T follicular helper cell (primary cell): ENCODE data around the gene HM13.
"Not testable (repeated sequence)": the region's sequence is repeated elsewhere in the genome, so short reads cannot be mapped to it uniquely, and the experiment has no call there.

Source experiments
- DNase-seq: peaks from one replicate; pipeline ENCODE4 v3.0.0-alpha.2; 2020; ENCODE audit warnings: low read depth
- total RNA-seq, 2 experiments: gene quantifications; one replicate each; lab custom pipeline; 2026; lab: John Stamatoyannopoulos, UW

The HM13 gene, protein sequence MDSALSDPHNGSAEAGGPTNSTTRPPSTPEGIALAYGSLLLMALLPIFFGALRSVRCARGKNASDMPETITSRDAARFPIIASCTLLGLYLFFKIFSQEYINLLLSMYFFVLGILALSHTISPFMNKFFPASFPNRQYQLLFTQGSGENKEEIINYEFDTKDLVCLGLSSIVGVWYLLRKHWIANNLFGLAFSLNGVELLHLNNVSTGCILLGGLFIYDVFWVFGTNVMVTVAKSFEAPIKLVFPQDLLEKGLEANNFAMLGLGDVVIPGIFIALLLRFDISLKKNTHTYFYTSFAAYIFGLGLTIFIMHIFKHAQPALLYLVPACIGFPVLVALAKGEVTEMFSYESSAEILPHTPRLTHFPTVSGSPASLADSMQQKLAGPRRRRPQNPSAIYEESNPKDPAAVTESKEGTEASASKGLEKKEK
- total RNA-seq, result 72.9 to 128 reads per million in 2 experiments

DNA sequence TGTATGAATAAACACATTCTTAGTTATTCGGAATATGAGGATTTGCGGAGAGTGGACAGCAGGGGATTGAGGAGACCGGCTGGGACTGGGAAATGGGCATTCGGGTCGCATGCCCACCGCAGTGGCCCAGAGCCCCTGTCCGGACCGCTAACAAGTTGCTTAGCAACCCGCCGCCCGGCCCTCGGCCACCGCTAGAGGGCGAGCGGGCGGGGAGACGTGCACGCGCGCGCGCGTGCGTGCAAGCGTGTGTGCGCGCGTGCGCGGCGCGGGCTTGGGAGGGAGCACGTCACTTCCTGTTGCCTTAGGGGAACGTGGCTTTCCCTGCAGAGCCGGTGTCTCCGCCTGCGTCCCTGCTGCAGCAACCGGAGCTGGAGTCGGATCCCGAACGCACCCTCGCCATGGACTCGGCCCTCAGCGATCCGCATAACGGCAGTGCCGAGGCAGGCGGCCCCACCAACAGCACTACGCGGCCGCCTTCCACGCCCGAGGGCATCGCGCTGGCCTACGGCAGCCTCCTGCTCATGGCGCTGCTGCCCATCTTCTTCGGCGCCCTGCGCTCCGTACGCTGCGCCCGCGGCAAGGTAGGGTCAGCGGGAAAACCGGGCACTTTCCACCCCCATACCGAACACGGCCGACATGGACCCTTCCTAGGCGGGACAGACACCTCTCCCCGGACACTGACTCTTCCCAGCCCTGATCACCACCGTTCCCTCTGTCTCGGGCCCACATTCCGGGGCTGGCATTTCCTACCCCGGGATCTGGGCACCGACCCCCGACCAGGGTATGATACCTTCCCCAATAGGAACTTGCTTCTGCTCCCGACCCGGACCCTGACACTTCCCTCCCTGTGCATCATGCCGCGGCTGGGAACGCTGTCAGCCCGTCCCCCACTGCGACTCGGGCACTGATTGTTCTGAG, at the start of gene HM13:
Gene HM13, plus strand, starts transcription at position 289 of the 918 bp plus-strand sequence. Its CDS starts 110 bp downstream, at position 399.
- DNase-seq, result peak; percentile 84

DNA sequence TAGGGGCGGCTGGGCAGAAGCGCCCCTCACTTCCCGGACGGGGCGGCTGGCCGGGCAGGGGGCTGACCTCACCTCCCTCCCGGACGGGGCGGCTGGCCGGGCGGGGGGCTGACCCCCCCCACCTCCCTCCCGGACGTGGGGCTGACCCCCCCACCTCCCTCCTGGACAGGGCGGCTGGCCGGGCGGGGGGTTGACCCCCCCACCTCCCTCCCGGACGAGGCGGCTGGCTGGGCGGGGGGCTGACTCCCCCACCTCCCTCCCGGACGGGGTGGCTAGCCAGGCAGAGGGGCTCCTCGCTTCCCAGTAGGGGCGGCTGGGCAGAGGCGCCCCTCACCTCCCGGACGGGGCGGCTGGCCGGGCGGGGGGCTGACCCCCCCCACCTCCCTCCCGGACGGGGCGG, 43.3 kb upstream of the HM13 start:
- DNase-seq, result not testable (repeated sequence)

DNA sequence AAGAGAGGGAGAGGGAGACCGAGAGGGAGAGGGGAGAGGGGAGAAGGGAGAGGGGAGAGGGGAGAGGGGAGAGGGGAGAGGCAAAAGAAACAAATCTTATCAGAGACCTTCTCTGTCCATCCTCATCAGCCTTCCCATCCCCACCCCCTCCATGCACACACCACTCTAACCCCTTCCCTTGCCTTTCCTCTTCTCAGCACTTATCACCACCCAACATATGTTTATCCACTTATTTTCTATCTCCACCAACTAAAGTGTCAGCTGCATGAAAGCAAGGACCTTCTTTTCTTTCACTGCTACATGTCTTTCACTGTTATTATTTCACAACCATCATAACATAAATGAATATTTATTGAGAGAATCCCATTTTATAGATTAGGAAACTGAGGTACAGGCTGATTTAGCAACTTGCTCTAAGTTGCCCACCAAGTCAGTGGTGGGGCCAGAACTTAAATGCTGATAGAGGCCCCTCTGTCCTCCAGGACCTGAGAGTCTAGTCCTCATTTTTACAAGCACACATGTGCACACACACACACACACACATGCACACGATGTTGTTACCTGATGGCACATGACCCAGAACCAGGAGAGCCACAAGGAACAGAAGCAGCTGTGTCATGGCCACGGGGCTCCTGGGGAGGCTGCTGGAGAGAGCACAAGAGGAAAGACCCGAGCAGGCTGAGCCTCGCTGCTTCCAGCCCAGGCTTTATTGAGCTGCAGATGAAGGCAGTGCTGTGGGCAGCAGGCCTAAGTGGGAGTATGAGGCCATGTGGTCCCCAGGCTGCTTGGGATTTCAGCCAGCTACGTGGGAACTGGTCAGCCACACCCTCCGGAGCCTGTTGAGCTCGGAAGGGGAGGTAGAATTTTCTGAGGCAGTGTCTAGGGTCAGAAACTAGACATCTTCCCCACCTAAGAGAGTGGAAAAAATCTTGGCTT, 41.6 kb upstream of the HM13 start:
- no peak for DNase-seq

DNA sequence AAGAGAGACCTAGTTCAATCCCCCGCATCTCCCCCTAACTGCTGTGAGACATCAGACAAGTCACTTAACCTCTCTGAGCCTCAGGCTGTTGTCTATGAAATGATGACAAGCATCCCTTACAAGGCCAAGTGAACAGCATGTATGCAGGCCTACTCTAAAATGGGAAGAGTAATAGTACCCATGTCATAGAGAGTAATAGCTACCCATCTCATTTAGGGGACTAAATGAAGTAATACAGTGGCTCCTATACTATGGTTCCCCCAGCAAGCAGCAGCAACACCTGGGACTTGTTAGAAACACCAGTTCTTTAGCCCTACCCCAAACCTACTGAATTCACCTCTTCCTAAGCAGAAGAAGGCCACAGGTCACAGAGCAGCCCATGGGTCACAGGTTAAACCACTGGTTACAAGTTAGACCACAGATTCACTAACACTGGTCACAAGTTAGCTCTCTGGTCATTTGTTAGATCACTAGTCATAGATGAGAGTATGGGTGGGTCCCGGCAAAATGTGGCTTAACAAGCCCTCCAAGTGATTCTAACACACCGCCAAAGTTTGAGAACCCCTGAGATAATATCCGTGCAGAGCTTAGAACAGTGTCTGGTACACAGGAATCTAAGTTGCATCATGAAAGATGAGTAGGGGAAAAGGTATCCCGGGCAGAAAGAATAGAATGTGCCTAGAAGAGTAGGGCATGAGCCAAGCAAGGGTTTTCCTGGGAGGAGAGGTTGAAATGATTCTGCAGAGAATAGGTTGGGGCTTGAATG, 40.7 kb upstream of the HM13 start:
- no peak for DNase-seq

DNA sequence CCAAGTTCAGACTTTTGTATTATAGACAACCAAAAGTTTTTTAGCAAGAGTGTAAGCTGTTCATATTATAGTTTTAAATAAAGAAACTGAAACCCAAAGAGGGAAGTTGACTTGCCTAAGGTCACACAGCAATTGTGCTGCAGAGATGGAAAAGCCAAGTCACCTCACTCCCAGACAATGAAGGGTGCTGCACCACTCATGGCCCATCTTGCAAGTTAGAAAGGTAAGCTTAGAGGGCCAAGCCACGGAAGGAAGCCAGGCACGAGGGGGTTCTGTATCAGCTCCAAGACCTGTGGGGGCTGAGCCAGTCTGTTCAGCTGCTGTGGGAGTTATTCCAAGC, 40.2 kb upstream of the HM13 start:
- no peak for DNase-seq

DNA sequence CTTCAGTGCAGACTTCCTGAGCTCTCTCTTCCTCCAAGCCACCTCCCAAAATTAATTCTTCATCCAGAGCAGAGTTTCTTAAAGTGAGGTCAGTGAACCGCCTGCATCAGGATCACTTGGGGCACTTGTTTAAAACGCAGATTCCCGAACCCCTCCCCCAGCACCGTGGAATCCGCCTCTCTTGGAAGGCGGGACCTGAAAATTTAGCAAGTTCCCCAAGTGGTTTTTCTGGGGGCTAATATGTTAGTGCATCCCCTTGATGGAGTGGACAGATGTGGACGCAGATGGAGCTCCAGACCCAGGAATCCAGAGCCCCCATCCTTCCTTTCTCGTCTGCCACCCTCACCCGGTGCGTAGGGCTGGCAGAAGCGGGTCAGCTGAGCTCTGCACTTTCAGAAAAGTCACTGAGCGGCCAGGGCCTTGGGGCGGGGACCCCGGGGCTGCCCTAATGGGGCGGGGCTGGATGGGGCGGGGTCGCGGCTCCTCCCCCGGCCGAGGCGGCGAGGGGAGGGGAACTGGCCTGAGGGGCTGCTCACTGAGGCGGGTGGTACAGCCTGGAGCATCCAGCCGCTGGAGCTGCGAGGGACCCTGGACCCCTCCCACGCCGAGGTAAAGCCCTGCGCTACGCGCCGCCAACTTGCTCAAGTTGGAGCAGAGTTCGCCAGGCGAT, 39.3 kb upstream of the HM13 start, which contains the start of the genes DEFB124 and REM1:
Gene DEFB124, minus strand, starts transcription at position 370 of the 670 bp plus-strand sequence. CDS start 2,114 bp downstream, outside the sequence.
Gene REM1, plus strand, starts transcription at position 531 of the 670 bp plus-strand sequence. CDS start 1,158 bp downstream, outside the sequence.
- DNase-seq, result no peak

DNA sequence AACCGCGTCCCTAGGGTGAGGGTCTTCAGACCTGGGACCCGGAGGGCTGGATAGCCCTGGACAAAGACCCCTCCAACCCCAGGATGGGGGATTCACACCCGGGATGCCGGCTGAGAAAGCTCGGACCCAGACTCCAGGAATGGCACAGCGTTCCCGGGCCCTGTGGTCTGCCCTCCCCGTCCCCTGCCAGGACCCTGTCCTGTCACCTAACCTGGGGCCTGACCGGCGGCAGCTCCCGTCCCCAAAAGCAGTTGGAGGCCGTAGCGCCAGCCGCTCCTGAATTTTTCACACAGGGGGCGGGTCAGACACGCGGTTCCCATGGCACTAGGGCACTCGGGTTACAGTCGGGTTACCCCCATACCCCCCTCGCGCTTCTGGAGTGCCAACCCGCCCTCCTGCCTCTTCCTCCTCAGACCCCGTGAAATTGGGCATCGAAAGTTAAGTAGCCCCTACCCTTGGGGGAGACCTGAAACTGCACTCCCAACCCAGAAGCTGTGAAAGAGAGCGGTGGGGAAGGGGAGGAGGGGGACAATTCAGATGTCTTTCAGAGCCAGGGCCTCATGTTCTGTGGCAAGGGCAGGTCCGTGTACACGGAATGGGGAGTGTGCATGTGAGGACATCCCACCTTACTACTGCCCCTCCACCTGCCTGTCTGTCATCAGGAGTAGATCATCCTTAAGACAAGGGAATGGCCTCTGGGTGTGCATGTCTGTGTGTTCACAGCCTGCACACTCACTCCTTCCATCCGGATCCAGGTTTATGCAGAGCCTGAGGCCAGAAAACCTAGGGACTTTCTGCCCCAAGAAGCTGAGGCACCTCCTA, 38.6 kb upstream of the HM13 start:
- DNase-seq, result no peak

DNA sequence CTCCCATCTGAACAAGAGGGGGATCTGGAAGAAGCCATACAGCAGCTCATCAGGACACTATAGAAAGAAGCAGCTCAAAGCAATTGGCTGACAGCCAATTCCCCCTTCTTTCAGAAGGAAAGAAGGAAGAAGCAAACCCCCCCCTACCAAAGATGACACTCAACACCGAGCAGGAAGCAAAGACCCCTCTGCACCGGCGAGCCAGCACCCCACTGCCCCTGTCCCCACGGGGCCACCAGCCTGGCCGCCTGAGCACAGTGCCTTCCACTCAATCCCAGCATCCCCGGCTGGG, 38.0 kb upstream of the HM13 start:
- DNase-seq, result no peak

DNA sequence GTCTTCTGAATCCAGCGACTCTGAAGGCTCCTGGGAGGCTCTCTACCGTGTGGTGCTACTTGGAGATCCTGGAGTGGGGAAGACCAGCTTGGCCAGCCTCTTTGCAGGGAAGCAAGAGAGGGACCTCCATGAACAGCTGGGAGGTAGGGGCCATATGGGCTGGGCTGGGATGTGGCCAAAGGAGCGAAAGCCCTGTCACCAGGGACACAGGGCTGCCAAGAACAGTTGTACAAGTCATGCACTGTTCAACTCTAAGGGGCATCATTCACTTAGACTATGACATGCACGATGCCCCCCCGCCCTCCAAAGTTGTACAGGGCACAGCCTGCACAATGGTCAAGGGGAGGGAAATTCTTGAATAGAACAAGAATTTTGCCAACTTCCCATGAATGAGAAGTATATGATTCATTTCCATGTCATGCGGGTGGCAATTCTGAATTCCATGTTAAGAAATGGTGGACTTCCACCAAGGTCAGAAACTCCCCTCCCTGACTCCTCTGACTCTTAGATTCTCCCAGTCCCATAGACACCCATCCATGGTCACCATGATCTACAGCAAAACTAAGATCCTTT, 37.5 kb upstream of the HM13 start:
- DNase-seq, result no peak

DNA sequence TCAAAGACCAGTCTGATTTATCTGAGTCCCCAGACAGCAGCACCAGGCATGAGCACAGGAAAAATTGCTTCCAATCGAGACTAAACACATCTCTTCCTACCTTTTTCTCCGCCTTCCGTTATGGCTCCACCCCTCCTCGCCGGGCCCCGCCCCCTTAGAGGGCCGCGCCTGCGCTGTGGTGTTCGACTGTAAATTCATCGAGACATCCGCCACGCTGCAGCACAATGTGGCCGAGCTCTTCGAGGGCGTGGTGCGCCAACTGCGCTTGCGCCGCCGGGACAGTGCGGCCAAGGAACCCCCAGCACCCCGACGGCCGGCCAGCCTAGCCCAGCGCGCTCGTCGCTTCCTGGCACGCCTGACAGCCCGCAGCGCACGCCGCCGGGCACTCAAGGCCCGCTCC, 30.2 kb upstream of the HM13 start:
- no peak for DNase-seq

DNA sequence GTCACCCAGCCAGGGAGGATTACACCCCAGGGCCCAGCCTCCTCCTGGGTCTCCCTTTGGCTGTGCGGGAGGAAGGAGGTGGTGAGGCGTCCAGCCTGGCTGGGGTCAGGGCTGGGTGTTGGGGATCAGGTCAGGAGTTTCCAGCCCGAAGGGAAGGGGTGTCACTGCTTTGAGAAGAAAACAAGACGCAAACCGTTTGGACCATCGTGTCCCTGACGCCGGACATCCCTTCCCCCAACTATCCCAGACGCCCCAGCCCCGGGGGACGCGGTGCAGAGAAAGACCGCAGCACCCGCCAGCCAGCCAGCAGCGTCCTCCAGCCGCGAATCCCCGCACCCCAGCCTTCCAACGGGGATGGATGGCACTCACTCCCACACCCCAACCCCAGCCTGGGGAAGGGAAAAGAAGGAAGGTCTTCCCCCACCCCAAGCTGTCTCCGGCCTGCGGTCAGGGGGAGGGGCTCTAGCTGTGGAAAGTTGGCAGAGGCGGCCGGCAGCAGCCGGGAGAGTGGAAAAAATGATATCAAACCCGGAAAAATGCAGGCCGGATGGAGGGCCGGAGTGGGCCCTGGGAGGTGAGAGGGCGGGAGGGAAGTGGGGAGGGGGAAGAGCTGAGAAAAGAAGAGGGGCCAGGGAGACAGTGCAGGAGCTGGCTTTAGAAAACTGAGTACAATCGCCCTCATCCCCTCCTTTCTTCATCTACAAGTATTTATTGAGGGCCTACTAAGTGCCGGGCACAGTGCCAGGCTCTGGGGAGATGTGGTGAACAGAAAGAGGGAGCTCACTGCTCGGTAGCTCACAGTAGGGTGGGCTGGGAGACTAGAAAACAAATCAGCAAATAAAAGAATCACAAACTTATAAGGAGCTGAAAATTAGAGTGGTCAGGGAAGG, 28.5 kb upstream of the HM13 start:
- DNase-seq, result no peak

DNA sequence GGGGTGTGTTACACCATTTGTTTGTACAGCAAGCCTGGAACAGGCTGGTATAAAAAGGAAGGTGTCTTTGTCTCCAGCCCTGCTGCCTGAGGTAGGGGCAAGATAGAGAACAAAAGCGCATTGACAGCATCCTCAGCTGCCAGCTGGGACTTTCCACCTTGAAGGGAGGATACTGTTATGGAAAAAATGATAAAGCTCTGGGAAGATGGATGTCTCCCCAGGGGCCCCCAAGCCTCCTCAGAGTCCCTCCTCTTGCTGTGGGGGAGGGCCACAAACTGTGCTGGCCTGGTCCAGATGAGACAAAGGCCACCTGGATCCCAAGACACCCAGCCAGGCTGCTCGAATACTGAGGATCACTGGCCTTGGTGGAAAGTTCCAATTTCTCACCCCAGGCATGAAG, 26.1 kb upstream of the HM13 start:
- DNase-seq, result no peak

DNA sequence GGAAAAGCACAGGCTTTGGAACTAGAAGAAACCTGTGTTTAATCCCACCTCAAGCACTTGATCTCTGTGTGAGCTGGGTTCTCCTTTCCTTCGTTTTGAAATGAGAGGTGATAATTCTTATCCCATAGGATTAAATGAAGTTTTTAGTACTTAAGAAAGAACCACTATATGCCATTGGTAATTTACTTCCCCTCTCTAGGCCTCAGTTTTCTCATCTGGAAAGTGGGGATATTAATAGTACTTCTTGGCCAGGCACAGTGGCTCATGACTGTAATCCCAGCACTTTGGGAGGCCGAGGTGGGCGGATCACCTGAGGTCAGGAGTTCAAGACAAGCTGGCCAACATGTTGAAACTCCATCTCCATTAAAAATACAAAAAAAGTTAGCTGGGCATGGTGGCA, 25.1 kb upstream of the HM13 start:
- no peak for DNase-seq

DNA sequence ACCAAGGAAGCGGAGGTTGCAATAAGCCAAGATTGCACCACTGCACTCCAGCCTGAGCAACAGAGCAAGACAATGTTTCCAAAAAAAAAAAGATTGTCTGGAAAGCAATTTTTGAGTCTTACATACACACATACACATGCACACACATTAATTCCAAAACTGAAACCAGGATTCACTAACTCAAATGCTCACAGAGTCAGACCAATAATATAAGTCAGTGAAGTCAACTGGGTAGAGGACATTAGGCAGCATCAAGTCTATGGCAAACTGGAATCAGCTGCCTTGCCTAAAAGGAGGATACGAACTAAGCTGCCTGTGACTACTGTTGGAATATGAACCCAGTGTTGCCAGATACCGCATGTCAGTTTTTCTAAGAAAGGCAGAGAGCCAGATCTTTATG, 23.5 kb upstream of the HM13 start:
- DNase-seq, result no peak

DNA sequence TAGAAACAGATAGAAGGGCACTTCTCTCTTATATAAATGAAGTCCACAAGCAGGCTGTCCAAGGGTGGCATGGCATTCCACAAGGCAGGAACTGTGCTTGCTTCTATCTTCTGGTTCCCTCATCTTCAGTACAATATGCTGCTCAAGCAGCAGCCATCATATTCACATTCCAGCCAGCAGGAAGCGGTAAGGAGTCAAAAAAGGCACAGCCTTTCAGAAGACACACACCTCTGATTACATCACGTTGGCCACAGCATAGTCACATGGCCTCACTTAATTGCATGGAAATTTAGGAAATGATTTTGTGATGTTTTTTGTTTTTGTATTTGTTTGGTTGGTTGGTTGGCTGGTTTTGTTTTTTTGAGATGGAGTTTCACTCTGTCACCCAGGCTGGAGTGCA, 20.1 kb upstream of the HM13 start:
- DNase-seq, result no peak

DNA sequence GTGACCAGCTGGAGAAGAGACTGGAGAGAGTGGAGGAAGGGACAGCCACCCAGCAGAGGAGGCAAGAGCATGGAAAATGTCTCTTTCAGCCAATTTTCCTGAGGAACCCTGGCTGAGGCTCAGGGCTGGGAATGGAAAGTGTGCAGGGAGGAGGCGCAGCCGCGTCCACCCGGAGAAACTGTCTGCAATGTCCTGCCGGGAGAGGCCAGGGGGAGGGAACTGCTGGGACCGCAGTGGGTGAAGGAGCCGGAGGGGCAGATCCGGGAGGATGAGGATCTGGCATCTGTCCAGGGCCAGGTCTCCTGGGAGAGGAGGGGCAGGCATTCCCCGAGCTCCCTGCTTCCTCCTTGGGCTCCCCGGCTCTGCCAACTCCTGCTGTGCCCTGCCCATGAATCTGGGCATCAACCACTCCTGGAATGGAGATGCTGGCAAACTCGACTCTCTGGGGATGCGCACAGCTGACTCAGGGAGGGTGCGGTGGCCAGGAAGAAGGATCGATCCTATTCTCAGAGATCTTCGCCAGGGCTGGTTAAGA, 17.4 kb upstream of the HM13 start:
- no peak for DNase-seq

DNA sequence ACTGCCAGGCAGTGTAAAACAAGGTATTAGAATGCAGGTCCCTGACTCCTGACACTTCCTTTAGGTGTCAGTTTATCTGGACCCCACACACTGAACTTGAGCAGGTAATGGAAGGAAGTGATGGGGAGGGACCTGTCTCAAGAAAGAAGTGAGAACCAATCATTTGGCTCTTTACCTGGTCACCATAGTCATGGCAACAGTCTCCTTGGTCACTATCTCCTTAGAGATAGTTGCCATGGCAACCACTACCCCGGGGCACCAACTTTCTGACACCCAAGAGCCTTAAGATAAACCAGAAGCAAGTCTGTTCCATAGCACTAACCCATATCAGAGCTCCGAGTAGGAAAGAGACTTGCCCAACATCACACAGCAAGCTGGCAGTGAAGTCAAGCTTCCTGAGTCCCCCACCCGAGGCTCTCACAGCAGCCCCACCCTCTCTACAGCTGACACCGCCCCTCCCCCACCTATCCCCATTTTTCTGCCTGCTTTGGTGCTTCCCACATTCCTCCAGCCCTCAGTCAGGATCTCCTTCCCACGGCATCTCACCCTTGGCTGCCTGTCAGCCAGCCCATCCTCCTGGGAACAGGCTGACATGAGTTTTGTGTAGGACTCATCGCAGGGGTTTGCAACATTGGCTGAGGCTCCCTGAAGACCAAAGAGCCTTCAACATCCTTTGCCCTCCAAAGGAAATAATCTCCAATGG, 16.3 kb upstream of the HM13 start:
- DNase-seq, result no peak
